ENCODE results near the gene NELFCD.
"Not testable (repeated sequence)": the region's sequence is repeated elsewhere in the genome, so short reads cannot be mapped to it uniquely, and the experiment has no call there.

Gene NELFCD

GRCh38 chr20:58941471-58941870, 39.6 kb upstream of the NELFCD start:
- H3K4me3 ChIP-seq (ENCODE audit: low read depth, low read length), result no peak overlapping the region
- TF ChIP-seq, protein P1, sequence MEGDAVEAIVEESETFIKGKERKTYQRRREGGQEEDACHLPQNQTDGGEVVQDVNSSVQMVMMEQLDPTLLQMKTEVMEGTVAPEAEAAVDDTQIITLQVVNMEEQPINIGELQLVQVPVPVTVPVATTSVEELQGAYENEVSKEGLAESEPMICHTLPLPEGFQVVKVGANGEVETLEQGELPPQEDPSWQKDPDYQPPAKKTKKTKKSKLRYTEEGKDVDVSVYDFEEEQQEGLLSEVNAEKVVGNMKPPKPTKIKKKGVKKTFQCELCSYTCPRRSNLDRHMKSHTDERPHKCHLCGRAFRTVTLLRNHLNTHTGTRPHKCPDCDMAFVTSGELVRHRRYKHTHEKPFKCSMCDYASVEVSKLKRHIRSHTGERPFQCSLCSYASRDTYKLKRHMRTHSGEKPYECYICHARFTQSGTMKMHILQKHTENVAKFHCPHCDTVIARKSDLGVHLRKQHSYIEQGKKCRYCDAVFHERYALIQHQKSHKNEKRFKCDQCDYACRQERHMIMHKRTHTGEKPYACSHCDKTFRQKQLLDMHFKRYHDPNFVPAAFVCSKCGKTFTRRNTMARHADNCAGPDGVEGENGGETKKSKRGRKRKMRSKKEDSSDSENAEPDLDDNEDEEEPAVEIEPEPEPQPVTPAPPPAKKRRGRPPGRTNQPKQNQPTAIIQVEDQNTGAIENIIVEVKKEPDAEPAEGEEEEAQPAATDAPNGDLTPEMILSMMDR (IDR thresholded peaks at IDR 0.05), result no peak
- no peak overlapping the region for H3K9ac ChIP-seq
- no peak overlapping the region for H3K27ac ChIP-seq
- H3K4me1 ChIP-seq, result no peaks in the 10 kb centered on the region
- H3K4me2 ChIP-seq (ENCODE audit: low read length), result no peak overlapping the region
- no peaks in the 10 kb centered on the region for H3K27me3 ChIP-seq (ENCODE audit: control insufficient read depth, insufficient read depth, low read length)
- no peak overlapping the region for H2AFZ ChIP-seq
- no peaks in the 10 kb centered on the region for H3K79me2 ChIP-seq
- H3K36me3 ChIP-seq (ENCODE audit: control insufficient read depth, insufficient read depth, low read length), result no peaks in the 10 kb centered on the region
- H3K9me3 ChIP-seq (ENCODE audit: control insufficient read depth, low read length), result no peaks in the 10 kb centered on the region

DNA sequence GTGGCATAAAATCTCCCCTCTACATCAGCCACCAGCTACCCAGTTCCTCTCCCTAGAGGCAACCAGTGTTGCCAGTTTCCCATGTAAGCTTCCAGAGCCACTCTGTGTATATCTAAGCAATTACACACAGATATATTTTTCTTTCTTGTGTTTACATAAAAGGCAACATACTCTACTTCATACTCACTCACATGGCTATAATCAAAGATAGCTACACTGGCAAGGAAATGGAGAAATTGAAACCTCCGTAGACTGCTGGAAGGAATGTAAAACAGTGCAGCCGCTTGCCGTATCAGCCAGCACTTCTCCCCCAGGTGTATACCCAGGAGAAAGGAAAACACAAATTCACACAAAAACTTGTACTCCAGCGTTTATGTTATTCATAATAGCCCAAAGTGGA, 38.5 kb upstream of the NELFCD start:
- Histone ChIP-seq H3K4me2 (ENCODE audit: low read length) (no peak overlapping the region), H3K79me2 (no peaks in the 10 kb centered on the region), H3K9me3 (ENCODE audit: control insufficient read depth, low read length) (no peaks in the 10 kb centered on the region), H3K27me3 (ENCODE audit: control insufficient read depth, insufficient read depth, low read length) (no peaks in the 10 kb centered on the region), H3K9ac (no peak overlapping the region), H3K4me3 (ENCODE audit: low read depth, low read length) (no peak overlapping the region), H3K36me3 (ENCODE audit: control insufficient read depth, insufficient read depth, low read length) (no peaks in the 10 kb centered on the region), H2AFZ (no peak overlapping the region), H3K4me1 (no peaks in the 10 kb centered on the region), H3K27ac (no peak overlapping the region)
- TF ChIP-seq, protein P1 (IDR thresholded peaks at IDR 0.05), result no peak

GRCh38 chr20:58944610-58945009, 36.4 kb upstream of the NELFCD start:
- H3K4me2 ChIP-seq (ENCODE audit: low read length), result no peak overlapping the region
- no peak overlapping the region for H3K27ac ChIP-seq
- no peak overlapping the region for H3K4me3 ChIP-seq (ENCODE audit: low read depth, low read length)
- H3K27me3 ChIP-seq (ENCODE audit: control insufficient read depth, insufficient read depth, low read length), result no peaks in the 10 kb centered on the region
- no peak overlapping the region for H3K9ac ChIP-seq
- H3K36me3 ChIP-seq (ENCODE audit: control insufficient read depth, insufficient read depth, low read length), result no peaks in the 10 kb centered on the region
- H3K4me1 ChIP-seq, result no peaks in the 10 kb centered on the region
- H3K9me3 ChIP-seq (ENCODE audit: control insufficient read depth, low read length), result no peaks in the 10 kb centered on the region
- no peaks in the 10 kb centered on the region for H3K79me2 ChIP-seq
- H2AFZ ChIP-seq, result no peak overlapping the region
- TF ChIP-seq, protein P1 (IDR thresholded peaks at IDR 0.05), result no peak

DNA sequence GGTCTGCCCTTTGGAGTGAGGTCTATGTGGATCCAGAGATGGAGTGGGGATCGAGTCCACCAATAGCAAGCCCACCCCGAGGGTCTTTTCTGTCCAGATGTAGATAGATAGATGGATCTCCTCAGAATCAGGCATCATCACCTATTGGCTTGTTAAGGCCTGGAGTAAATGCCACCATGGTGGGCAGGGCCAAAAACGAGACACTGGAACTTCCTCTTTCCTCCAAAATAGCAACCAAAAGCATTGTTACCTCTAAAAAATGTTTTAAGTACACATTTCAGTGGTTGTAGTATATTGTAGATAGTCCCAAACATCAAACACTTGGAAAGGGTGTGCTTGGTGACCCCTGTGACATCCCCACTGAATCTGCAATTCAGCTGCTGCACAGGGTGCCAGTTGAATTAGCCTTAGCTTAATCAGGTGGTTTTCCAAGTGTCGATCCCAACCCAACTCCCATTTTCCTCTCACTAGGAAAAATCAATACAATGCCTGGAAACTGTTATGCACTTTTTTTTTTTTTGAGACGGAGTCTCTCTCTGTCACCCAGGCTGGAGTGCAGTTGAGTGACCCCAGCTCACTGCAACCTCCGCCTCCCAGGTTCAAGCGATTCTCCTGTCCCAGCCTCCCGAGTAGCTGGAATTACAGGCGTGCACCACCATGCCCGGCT, 35.0 kb upstream of the NELFCD start:
- Histone ChIP-seq H3K79me2 (no peaks in the 10 kb centered on the region), H3K4me2 (ENCODE audit: low read length) (no peak overlapping the region), H3K9me3 (ENCODE audit: control insufficient read depth, low read length) (no peaks in the 10 kb centered on the region), H3K27ac (no peak overlapping the region), H3K27me3 (ENCODE audit: control insufficient read depth, insufficient read depth, low read length) (no peaks in the 10 kb centered on the region), H3K36me3 (ENCODE audit: control insufficient read depth, insufficient read depth, low read length) (no peaks in the 10 kb centered on the region), H3K9ac (no peak overlapping the region), H3K4me1 (no peaks in the 10 kb centered on the region), H3K4me3 (ENCODE audit: low read depth, low read length) (no peak overlapping the region), H2AFZ (no peak overlapping the region)
- TF ChIP-seq, protein P1 (IDR thresholded peaks at IDR 0.05), result no peak

GRCh38 chr20:58947797-58948388, 33.2 kb upstream of the NELFCD start:
- H3K27ac ChIP-seq; H3K4me3 ChIP-seq (ENCODE audit: low read depth, low read length); H2AFZ ChIP-seq: not testable (repeated sequence)

More at GRCh38 chr20:58947797-58948388, 33.2 kb upstream of the NELFCD start:
- not testable (repeated sequence) for H3K4me2 ChIP-seq (ENCODE audit: low read length); H3K27me3 ChIP-seq (ENCODE audit: control insufficient read depth, insufficient read depth, low read length); H3K9ac ChIP-seq; H3K36me3 ChIP-seq (ENCODE audit: control insufficient read depth, insufficient read depth, low read length); H3K9me3 ChIP-seq (ENCODE audit: control insufficient read depth, low read length); H3K79me2 ChIP-seq; H3K4me1 ChIP-seq
